Gastrocnemius medialis (tissue), 4 donors: Measurements from ENCODE around the gene AMMECR1. TPM values are rescaled to one million over a fixed set of nuclear protein-coding genes. Genes with fewer than 3 reads are reported as not detected.

ENCODE experiments used
- ATAC-seq, 2 donors: fragments of 150-250 bp; one replicate each; pipeline ENCODE4 v1.9.1; 2016
- DNase-seq, 2 donors: peaks; one replicate each; pipeline ENCODE4 v3.0.0-alpha.2; 2019
- H3K27ac ChIP-seq, 4 donors: fragments of 200-600 bp; sonication (generic); 1 replicate in 1 of 4; 2 replicates in 3 of 4; pipeline ENCODE4 v1.5.1; 2016 to 2018; ENCODE audit warnings: mild to moderate bottlenecking in 2 of 4, moderate library complexity in 1 of 4
- H3K27me3 ChIP-seq, 3 donors: fragments of 200-600 bp; sonication (generic) in 2 of 3; 1 replicate in 1 of 3; 2 replicates in 2 of 3; pipeline versions ENCODE4 v1.5.1 to v1.6.0; 2016 to 2019; ENCODE audit warnings: mild to moderate bottlenecking in 1 of 3, moderate library complexity in 1 of 3
- H3K36me3 ChIP-seq, 2 donors: fragments of 200-600 bp; sonication (generic) in 1 of 2; one replicate each; pipeline ENCODE4 v1.5.1; 2017 to 2018
- H3K4me1 ChIP-seq, 2 donors: fragments of 200-600 bp; sonication (generic) in 1 of 2; one replicate each; pipeline ENCODE4 v1.5.1; 2016 to 2017; ENCODE audit warnings: mild to moderate bottlenecking in 2 of 2
- H3K4me3 ChIP-seq, 4 donors: fragments of 200-600 bp; sonication (generic) in 3 of 4; 1 replicate in 1 of 4; 2 replicates in 3 of 4; pipeline ENCODE4 v1.5.1; 2016 to 2019; ENCODE audit warnings: mild to moderate bottlenecking in 2 of 4
- H3K9me3 ChIP-seq, 3 donors: fragments of 200-600 bp; sonication (generic) in 2 of 3; 1 replicate in 1 of 3; 2 replicates in 2 of 3; pipeline ENCODE4 v1.5.1; 2016 to 2019
- CTCF ChIP-seq, 5 experiments: fragments of 450-650 bp in 3 of 5; fragments of 200-600 bp in 2 of 5; sonication (generic) in 2 of 5; IDR thresholded peaks in 4 of 5; conservative IDR thresholded peaks in 1 of 5; 1 replicate in 4 of 5; 2 replicates in 1 of 5; pipeline ENCODE4 v1.5.1; 2016 to 2019; ENCODE audit warnings: antibody characterized with exemption in 5 of 5, mild to moderate bottlenecking in 3 of 5, moderate library complexity in 3 of 5
- POLR2A ChIP-seq, 2 donors: fragments of 450-650 bp; IDR thresholded peaks; one replicate each; pipeline ENCODE4 v1.6.1; 2017; ENCODE audit warnings: antibody characterized with exemption in 2 of 2, mild to moderate bottlenecking in 2 of 2, moderate library complexity in 2 of 2
- in situ Hi-C, 4 donors: fragments of 200-750 bp; cut with MboI; loops; one replicate each; pipeline versions ENCODE4 v1.15.0 to v1.8.0; 2017; ENCODE audit warnings: low sequenced_read_pairs in 4 of 4
- intact Hi-C: fragments of 100-400 bp; cut with DNase I; formaldehyde crosslinking; loops from one replicate; pipeline ENCODE4 v1.15.1; 2023; ENCODE audit warnings: low total_unique reads
- total RNA-seq, 4 donors: library from RNA; depleted of rRNA; stranded (reverse); fragments of >200 nt; gene quantifications; one replicate each; pipeline versions ENCODE4 v1.1.0 to v1.2.3, GENCODE V29; 2016

AMMECR1 gene
- total RNA-seq, 4 donors from 2014 or later, result 1.2 to 2.6 (median 1.9) TPM

- TF ChIP-seq CTCF (IDR thresholded peaks at IDR 0.05 in 4 of 5, conservative IDR thresholded peaks at IDR 0.05 in 1 of 5), result no peak
- TF ChIP-seq POLR2A (IDR thresholded peaks at IDR 0.05), result no peak
- no peak for ATAC-seq
- in situ Hi-C loops, result no loop called here
- Histone ChIP-seq H3K27ac (no peak overlapping the region), H3K9me3 (no peaks in the 10 kb centered on the region), H3K4me3 (no peak overlapping the region), H3K27me3 (no peaks in the 10 kb centered on the region), H3K4me1 (peaks cover 0 to 12% of the 10 kb centered on the region in 2 donors), H3K36me3 (no peaks in the 10 kb centered on the region)
- no peak for DNase-seq
- intact Hi-C loops, result no loop called here
Measured at GRCh38 chrX:110308220-110308619, 9.7 kb downstream of the AMMECR1 start.

GRCh38 chrX:110304884-110305283 lies 13.0 kb downstream of the AMMECR1 start:
- intact Hi-C loops, result no loop called here
- TF ChIP-seq POLR2A (IDR thresholded peaks at IDR 0.05) (no peak), CTCF (IDR thresholded peaks at IDR 0.05 in 4 of 5, conservative IDR thresholded peaks at IDR 0.05 in 1 of 5) (no peak)

GRCh38 chrX:110304371-110304770 lies 13.5 kb downstream of the AMMECR1 start:
- Histone ChIP-seq H3K4me3 (no peak overlapping the region), H3K9me3 (no peaks in the 10 kb centered on the region), H3K27me3 (no peaks in the 10 kb centered on the region), H3K4me1 (peaks cover 0 to 1% of the 10 kb centered on the region in 2 donors), H3K27ac (no peak overlapping the region), H3K36me3 (no peaks in the 10 kb centered on the region)
- no peak for ATAC-seq
- in situ Hi-C loops, result no loop called here
- TF ChIP-seq CTCF (IDR thresholded peaks at IDR 0.05 in 4 of 5, conservative IDR thresholded peaks at IDR 0.05 in 1 of 5) (no peak), POLR2A (IDR thresholded peaks at IDR 0.05) (no peak)
- intact Hi-C loops, result no loop called here
- DNase-seq, result no peak

More at GRCh38 chrX:110304884-110305283, 13.0 kb downstream of the AMMECR1 start:
- DNase-seq (no peak), ATAC-seq (no peak)
- Histone ChIP-seq H3K27me3 (no peaks in the 10 kb centered on the region), H3K4me1 (peaks cover 0 to 6% of the 10 kb centered on the region in 2 donors), H3K4me3 (no peak overlapping the region), H3K9me3 (no peaks in the 10 kb centered on the region), H3K27ac (no peak overlapping the region), H3K36me3 (no peaks in the 10 kb centered on the region)
- in situ Hi-C loops, result no loop called here

- Histone ChIP-seq H3K4me1 (no peaks in the 10 kb centered on the region), H3K4me3 (no peak overlapping the region), H3K36me3 (no peaks in the 10 kb centered on the region), H3K27me3 (no peaks in the 10 kb centered on the region), H3K9me3 (no peaks in the 10 kb centered on the region), H3K27ac (no peak overlapping the region)
- in situ Hi-C loops (no loop called here), intact Hi-C loops (no loop called here)
- ATAC-seq (no peak), DNase-seq (no peak)
- no peak for TF ChIP-seq POLR2A (IDR thresholded peaks at IDR 0.05)
- TF ChIP-seq CTCF (IDR thresholded peaks at IDR 0.05 in 4 of 5, conservative IDR thresholded peaks at IDR 0.05 in 1 of 5), result no peak
Measured at GRCh38 chrX:110302975-110303374, 14.9 kb downstream of the AMMECR1 start.

- H3K4me3 ChIP-seq, result no peak overlapping the region
- TF ChIP-seq POLR2A (IDR thresholded peaks at IDR 0.05) (no peak), CTCF (IDR thresholded peaks at IDR 0.05 in 4 of 5, conservative IDR thresholded peaks at IDR 0.05 in 1 of 5) (no peak)
- DNase-seq (no peak), ATAC-seq (no peak)
- no peak overlapping the region for H3K27ac ChIP-seq
- in situ Hi-C loops, result no loop called here
- peaks cover 0 to 2% (median 0%) of the 10 kb centered on the region in 3 donors for H3K9me3 ChIP-seq
- H3K36me3 ChIP-seq, result no peaks in the 10 kb centered on the region
- no peaks in the 10 kb centered on the region for H3K27me3 ChIP-seq
- H3K4me1 ChIP-seq, result no peaks in the 10 kb centered on the region
- intact Hi-C loops, result no loop called here
Measured at GRCh38 chrX:110301194-110301593, 16.7 kb downstream of the AMMECR1 start.
